ENCODE data around the gene MX1.

Gene MX1

GRCh38 chr21:41431788-41432548 lies 5.9 kb downstream of the MX1 start:
- no peak for DNase-seq (ENCODE audit: low read depth in 2 of 2, low spot score in 1 of 2)

DNA sequence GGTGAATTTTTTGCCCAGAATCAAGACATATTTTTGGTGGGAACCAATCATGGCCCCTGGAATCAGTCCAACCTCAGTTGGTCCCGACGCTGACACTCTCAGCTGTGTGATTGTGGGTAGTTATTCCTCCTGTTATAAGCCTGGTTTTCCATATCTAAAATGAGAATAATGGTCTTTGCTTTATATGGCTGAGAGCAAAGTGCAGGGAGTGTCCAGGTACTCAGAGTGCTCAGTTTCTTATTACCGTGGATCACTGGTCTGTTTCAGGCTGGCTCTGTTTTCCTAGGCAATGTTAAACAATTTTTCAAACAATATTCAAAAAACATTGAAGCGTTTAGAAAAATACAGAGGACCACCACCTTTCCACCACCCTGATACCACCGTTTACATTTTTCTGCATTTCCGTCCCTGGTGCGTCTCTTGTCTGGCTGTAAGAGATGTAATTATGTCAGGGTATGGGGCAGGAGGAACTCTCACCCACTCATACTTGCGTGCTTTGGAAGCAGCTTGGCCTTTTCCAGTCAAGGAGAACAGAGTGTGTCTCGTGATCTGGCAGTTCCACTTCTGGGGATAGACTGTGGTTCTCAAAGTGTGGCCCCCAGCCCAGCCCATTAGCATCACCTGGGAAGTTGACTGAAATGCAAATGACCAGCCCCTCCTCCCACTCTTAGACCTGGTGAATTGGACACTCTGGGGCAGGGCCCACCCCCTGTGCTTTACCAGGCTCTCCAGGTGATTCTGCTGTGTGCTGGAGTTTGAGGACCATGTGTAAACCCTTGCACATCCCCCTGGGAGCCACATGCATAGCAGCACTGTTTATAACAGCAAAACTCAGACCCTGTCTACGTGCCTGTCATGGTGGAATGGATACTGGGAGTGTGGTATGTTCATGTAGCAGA lies 6.8 kb downstream of the MX1 start:
- DNase-seq (ENCODE audit: low read depth in 2 of 2, low spot score in 1 of 2) = no peak

- no peak for DNase-seq (ENCODE audit: low read depth in 2 of 2, low spot score in 1 of 2)
Observed at GRCh38 chr21:41433566-41433965, 7.5 kb downstream of the MX1 start.

GRCh38 chr21:41435706-41436105 lies 9.7 kb downstream of the MX1 start:
- no peak for DNase-seq (ENCODE audit: low read depth in 2 of 2, low spot score in 1 of 2)

- no peak for DNase-seq (ENCODE audit: low read depth in 2 of 2, low spot score in 1 of 2)
Observed at GRCh38 chr21:41437729-41438128, 11.7 kb downstream of the MX1 start.

DNA sequence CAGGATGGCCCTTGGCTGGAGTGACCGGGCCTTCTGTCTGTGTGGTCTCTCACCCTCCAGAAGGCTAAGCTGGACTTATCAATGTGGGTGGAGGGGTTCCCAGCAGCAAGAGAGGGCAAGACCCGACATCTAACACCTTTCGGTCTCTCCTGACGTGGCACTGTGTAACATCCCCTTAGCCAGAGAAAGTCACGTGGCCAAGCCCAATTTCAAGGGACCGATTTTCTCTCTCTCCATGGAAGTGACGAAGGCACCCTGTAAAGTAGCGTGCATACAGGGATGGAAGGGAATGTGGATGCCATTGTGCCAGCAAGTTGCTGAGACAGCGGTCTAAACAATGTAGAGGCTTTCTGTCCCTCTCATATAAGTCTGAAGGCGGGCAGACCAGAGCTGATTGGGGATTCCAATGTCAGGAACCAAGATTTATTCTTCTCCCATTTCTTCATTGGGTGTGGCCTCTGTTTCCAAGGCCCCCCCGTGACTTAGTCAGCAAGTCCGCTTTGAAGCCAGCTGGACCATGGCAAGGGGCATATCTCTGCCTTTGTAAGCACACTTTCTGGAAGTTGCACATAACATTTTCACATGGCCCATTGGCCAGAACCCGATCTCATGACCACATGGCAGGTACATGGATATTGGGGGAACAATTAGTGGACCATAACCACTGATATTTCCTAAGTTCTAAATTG lies 12.5 kb downstream of the MX1 start:
- DNase-seq (ENCODE audit: low read depth in 2 of 2, low spot score in 1 of 2) = no peak

DNA sequence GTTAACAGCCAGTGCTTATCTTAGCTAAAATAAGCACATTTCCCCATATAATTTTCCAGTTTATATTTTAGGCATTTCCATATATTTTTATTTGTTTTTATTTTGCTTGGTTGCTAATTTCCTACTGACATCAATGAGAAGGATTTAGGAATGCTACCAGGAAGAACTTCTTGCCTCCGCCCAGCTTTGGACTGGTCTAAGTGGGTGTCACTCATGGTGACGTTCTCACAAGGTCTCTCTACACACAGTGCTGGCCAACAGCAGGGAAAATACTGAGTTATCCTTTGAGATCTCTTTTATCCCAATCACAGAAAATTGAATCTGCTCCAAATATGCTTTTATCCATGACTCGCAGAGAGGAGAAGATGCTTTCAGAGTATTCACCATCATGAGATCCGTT lies 13.2 kb downstream of the MX1 start:
- DNase-seq (ENCODE audit: low read depth in 2 of 2, low spot score in 1 of 2) = no peak

- DNase-seq (ENCODE audit: low read depth in 2 of 2, low spot score in 1 of 2) = no peak
Observed at GRCh38 chr21:41441546-41441945, 15.5 kb downstream of the MX1 start.

- no peak for DNase-seq (ENCODE audit: low read depth in 2 of 2, low spot score in 1 of 2)
Observed at GRCh38 chr21:41442481-41443186, 16.6 kb downstream of the MX1 start.

- DNase-seq (ENCODE audit: low read depth in 2 of 2, low spot score in 1 of 2) = no peak
Observed at GRCh38 chr21:41443562-41443961, 17.5 kb downstream of the MX1 start.

GRCh38 chr21:41444703-41445464 lies 18.8 kb downstream of the MX1 start:
- DNase-seq (ENCODE audit: low read depth in 2 of 2, low spot score in 1 of 2) = no peak

DNA sequence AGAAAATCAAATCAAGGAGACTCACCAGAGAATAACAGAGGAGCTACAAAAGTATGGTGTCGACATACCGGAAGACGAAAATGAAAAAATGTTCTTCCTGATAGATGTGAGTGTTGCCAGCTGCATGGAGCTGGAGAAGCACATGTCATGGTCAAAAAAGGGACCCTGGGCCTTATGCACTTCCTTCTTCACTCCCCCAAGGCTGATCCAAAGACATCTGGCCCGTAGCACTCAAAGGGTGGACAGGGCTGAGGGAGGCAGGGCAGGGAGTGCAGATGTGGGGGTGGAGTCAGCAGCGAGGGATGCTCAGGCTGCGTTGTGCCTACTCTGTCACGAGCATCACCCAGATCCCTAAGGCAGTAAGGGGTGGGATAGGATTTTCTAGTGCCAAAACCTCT lies 19.4 kb downstream of the MX1 start:
- no peak for DNase-seq (ENCODE audit: low read depth in 2 of 2, low spot score in 1 of 2)

DNA sequence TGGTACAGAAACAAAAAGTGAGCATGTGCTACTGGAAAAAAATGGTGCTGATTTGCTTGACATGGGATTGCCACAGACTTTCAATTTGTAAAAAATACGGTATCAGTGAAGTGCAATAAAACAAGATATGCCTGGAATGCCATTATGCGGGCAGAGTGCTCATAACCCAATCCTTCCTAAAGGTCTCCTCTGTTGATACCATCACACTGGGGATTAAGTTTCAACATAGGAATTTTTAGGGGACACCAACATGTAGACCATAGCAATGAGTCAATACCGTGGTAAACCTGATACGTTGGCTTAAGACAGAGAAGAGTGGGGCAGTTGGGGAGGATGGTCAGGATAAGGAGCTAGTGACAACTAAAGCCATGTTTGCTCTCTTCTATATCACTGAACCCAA lies 20.5 kb downstream of the MX1 start:
- no peak for DNase-seq (ENCODE audit: low read depth in 2 of 2, low spot score in 1 of 2)

- no peak for DNase-seq (ENCODE audit: low read depth in 2 of 2, low spot score in 1 of 2)
Observed at GRCh38 chr21:41447356-41447755, 21.3 kb downstream of the MX1 start.

DNA sequence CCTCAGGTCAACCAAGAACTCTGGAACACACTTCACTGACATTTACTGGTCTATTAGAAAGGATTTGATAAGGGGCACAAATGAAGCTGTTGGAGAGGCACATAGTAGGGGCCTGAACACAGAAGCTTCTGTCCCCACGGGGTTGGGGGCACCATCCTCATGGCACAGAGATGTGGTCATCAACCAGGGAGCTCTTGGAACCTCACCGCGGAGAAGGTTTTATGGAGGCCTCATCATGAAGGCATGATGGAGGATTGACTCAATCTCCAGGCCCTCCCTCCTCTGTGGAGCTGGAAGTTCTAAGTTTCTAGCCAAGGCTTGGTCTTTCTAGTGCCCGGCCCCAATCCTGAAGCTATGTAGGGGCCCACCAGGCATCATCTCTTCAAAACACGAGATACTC lies 23.6 kb downstream of the MX1 start:
- no peak for DNase-seq (ENCODE audit: low read depth in 2 of 2, low spot score in 1 of 2)

GRCh38 chr21:41451753-41452676 lies 26.0 kb downstream of the MX1 start:
- DNase-seq (ENCODE audit: low read depth in 2 of 2, low spot score in 1 of 2) = no peak

- DNase-seq (ENCODE audit: low read depth in 2 of 2, low spot score in 1 of 2) = no peak
Observed at GRCh38 chr21:41453198-41453597, 27.2 kb downstream of the MX1 start.

DNA sequence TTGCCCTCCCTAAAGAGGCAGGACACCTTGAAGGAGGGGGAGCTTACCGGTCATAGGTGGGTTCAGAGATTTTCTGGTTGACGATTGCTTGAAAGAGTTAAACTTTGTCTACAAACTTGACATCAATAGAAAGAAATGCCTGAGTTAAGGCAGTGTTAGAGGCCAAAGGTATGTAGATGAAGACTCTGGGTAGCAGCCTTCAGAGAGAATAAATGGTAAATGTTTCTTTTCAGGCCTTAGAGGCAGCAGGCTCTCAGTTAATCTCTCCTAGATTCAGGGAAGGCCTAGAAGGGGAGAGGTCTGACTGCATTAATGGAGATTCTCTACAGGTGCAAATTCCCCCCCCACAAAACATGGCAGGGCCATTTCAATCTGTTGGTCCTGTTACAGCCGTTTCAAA lies 27.7 kb downstream of the MX1 start:
- no peak for DNase-seq (ENCODE audit: low read depth in 2 of 2, low spot score in 1 of 2)

- DNase-seq (ENCODE audit: low read depth in 2 of 2, low spot score in 1 of 2) = no peak
Observed at GRCh38 chr21:41458121-41458520, 32.1 kb downstream of the MX1 start.
